ENCODE measurements around the gene ABCB1. TPM values are rescaled to one million over a fixed set of nuclear protein-coding genes. Genes with fewer than 3 reads are reported as not detected.

Gene ABCB1
- total and polyA plus RNA-seq, 4 donors: 1.5 to 4.9 (median 2.6) TPM

GRCh38 chr7:87598234-87599009 is 2.3 kb downstream of the ABCB1 start:
- DNase-seq (no peak), ATAC-seq (ENCODE audit: insufficient read depth, low FRiP score) (no peak)
- H3K36me3 ChIP-seq (ENCODE audit: control insufficient read depth in 4 of 4, insufficient read depth in 4 of 4, low read length in 4 of 4): no peaks in the 10 kb centered on the region
- H3K9me3 ChIP-seq (ENCODE audit: control insufficient read depth in 4 of 4, insufficient read depth in 3 of 4, low read length in 3 of 4): peaks cover 0 to 2% (median under 1%) of the 10 kb centered on the region in 4 donors
- no peak overlapping the region for H3K4me3 ChIP-seq
- H3K27ac ChIP-seq (ENCODE audit: low read depth in 1 of 2, low read length in 1 of 2): no peak overlapping the region
- peaks cover 0 to 8% (median 6%) of the 10 kb centered on the region in 5 donors for H3K4me1 ChIP-seq (ENCODE audit: control insufficient read depth in 5 of 5, insufficient read depth in 5 of 5, low read length in 5 of 5)
- peaks cover 0 to 57% (median 25%) of the 10 kb centered on the region in 3 donors for H3K27me3 ChIP-seq (ENCODE audit: control insufficient read depth in 3 of 3, insufficient read depth in 3 of 3, low read length in 2 of 3)
- no peak for TF ChIP-seq CTCF (IDR thresholded peaks at IDR 0.05; ENCODE audit: control extremely low read depth, extremely low read depth)
- 63 to 64% methylated on average over 4 of the region's 4 CpGs for WGBS, 2 donors
- H3K9ac ChIP-seq (ENCODE audit: insufficient read depth in 1 of 2, low read length in 2 of 2): no peak overlapping the region

- no peak overlapping the region for H3K9ac ChIP-seq (ENCODE audit: insufficient read depth in 1 of 2, low read length in 2 of 2)
- no peak for DNase-seq
- peaks cover 0 to 2% (median 0%) of the 10 kb centered on the region in 4 donors for H3K9me3 ChIP-seq (ENCODE audit: control insufficient read depth in 4 of 4, insufficient read depth in 3 of 4, low read length in 3 of 4)
- WGBS, 2 donors: 44 to 51% methylated on average over 1 of the region's 1 CpG
- no peak for ATAC-seq (ENCODE audit: insufficient read depth, low FRiP score)
- no peak overlapping the region for H3K4me3 ChIP-seq
- H3K36me3 ChIP-seq (ENCODE audit: control insufficient read depth in 4 of 4, insufficient read depth in 4 of 4, low read length in 4 of 4): no peaks in the 10 kb centered on the region
- no peak for TF ChIP-seq CTCF (IDR thresholded peaks at IDR 0.05; ENCODE audit: control extremely low read depth, extremely low read depth)
- peaks cover 0 to 8% (median 6%) of the 10 kb centered on the region in 5 donors for H3K4me1 ChIP-seq (ENCODE audit: control insufficient read depth in 5 of 5, insufficient read depth in 5 of 5, low read length in 5 of 5)
- H3K27ac ChIP-seq (ENCODE audit: low read depth in 1 of 2, low read length in 1 of 2): no peak overlapping the region
- H3K27me3 ChIP-seq (ENCODE audit: control insufficient read depth in 3 of 3, insufficient read depth in 3 of 3, low read length in 2 of 3): peaks cover 0 to 52% (median 25%) of the 10 kb centered on the region in 3 donors
Observed at GRCh38 chr7:87596696-87597095, 4.0 kb downstream of the ABCB1 start.

GRCh38 chr7:87596136-87596535 is 4.5 kb downstream of the ABCB1 start:
- ATAC-seq (ENCODE audit: insufficient read depth, low FRiP score) (no peak), DNase-seq (no peak)
- H3K27me3 ChIP-seq (ENCODE audit: control insufficient read depth in 3 of 3, insufficient read depth in 3 of 3, low read length in 2 of 3): peaks cover 0 to 46% (median 20%) of the 10 kb centered on the region in 3 donors
- H3K36me3 ChIP-seq (ENCODE audit: control insufficient read depth in 4 of 4, insufficient read depth in 4 of 4, low read length in 4 of 4): no peaks in the 10 kb centered on the region
- H3K4me1 ChIP-seq (ENCODE audit: control insufficient read depth in 5 of 5, insufficient read depth in 5 of 5, low read length in 5 of 5): peaks cover 0 to 8% (median 6%) of the 10 kb centered on the region in 5 donors
- 80 to 84% methylated on average over 1 of the region's 1 CpG for WGBS, 2 donors
- no peak overlapping the region for H3K9ac ChIP-seq (ENCODE audit: insufficient read depth in 1 of 2, low read length in 2 of 2)
- H3K27ac ChIP-seq (ENCODE audit: low read depth in 1 of 2, low read length in 1 of 2): no peak overlapping the region
- H3K4me3 ChIP-seq: no peak overlapping the region
- peaks cover 0 to 2% (median 0%) of the 10 kb centered on the region in 4 donors for H3K9me3 ChIP-seq (ENCODE audit: control insufficient read depth in 4 of 4, insufficient read depth in 3 of 4, low read length in 3 of 4)
- TF ChIP-seq CTCF (IDR thresholded peaks at IDR 0.05; ENCODE audit: control extremely low read depth, extremely low read depth): no peak
